DND-41 (cell line): Measurements from ENCODE around the gene MPC1.

Experiments used
- CTCF ChIP-seq: IDR thresholded peaks from 2 replicates; pipeline ENCODE4 v1.5.1; 2012; ENCODE audit warnings: borderline replicate concordance, low read length, moderate library complexity, mild to moderate bottlenecking; ENCODE audit not compliant: poor library complexity, severe bottlenecking; ENCODE audit errors: extremely low read depth
- EZH2 ChIP-seq: IDR thresholded peaks from 3 replicates; pipeline ENCODE4 v1.6.1; 2012; ENCODE audit warnings: borderline replicate concordance, low read depth, mild to moderate bottlenecking, moderate library complexity, low read length, inconsistent platforms; ENCODE audit not compliant: severe bottlenecking

DNA sequence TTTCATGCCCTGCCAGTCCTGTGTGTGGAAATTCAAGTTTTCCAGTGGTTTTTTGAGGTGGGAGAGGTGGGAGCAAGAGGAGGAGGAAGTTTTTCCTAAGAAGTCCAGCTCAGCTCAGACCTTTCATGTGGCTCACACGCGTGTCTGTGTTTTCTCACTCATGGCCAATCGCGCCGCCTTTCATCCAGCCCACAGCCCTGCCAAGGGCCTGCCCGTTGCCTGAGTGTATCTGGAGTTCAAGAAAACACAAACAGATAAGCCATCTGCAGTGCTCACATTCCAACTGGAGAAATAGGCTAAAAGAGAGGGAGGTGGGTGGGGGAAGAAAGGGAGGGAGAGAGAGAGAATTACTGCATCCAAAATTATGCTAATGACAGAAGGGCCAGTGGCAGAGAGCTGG is 12.6 kb upstream of the MPC1 start:
- TF ChIP-seq CTCF (no peak), EZH2 (no peak)
